ENCODE measurements around the gene TUBB2B. TPM values are rescaled to one million over a fixed set of nuclear protein-coding genes. Genes with fewer than 3 reads are reported as not detected.

The TUBB2B gene
- total and polyA plus RNA-seq, 10 of the 15 experiments (the other 5 are each of a cell fraction or from before 2014, with no cell fraction given) = 2.6 to 75.2 (median 21.2) TPM

- TF ChIP-seq ATF3 (IDR thresholded peaks at IDR 0.05; ENCODE audit: borderline replicate concordance, extremely low read depth, low read depth, low read length) = no peak
- TF ChIP-seq IKZF2 (IDR thresholded peaks at IDR 0.05) = peak; percentile 97 to 98
- no peak for TF ChIP-seq E4F1 (IDR thresholded peaks at IDR 0.05; ENCODE audit: borderline replicate concordance, partially characterized antibody)
- peak; percentile 95 for TF ChIP-seq JUNB (IDR thresholded peaks at IDR 0.05)
- TF ChIP-seq SP1 (IDR thresholded peaks at IDR 0.05; ENCODE audit: low read depth, low read length) = peak; percentile 15
- TF ChIP-seq MYC (IDR thresholded peaks at IDR 0.05; ENCODE audit: insufficient read depth, insufficient read length, insufficient replicate concordance, low read length, severe bottlenecking) = no peak
- TF ChIP-seq POLR2AphosphoS2 (IDR thresholded peaks at IDR 0.05; ENCODE audit: low read depth, low read length) = no peak
- TF ChIP-seq MYB (IDR thresholded peaks at IDR 0.05; ENCODE audit: borderline replicate concordance, low read depth, low read length) = no peak
- TF ChIP-seq ZBTB40 (IDR thresholded peaks at IDR 0.05; ENCODE audit: borderline replicate concordance) = no peak
- no peak; the same call in 1 of the 2 replicates for TF ChIP-seq PAX5 (IDR thresholded peaks at IDR 0.05; ENCODE audit: borderline replicate concordance, low read depth, low read length)
- peak; percentile 98 for TF ChIP-seq NFIC (IDR thresholded peaks at IDR 0.05; ENCODE audit: low read depth, low read length)
- TF ChIP-seq PBX3 (IDR thresholded peaks at IDR 0.05; ENCODE audit: insufficient replicate concordance, low read depth, low read length) = no peak
- TF ChIP-seq TAF1 (IDR thresholded peaks at IDR 0.05; ENCODE audit: borderline replicate concordance, low read depth, low read length) = peak; percentile 30; the same call in 1 of the 2 replicates
- no peak for TF ChIP-seq LARP7 (IDR thresholded peaks at IDR 0.05)
- TF ChIP-seq POLR2A (IDR thresholded peaks at IDR 0.05; ENCODE audit: low read depth, low read length) = no peak
- no peak for TF ChIP-seq CBFB (IDR thresholded peaks at IDR 0.05; ENCODE audit: low read depth)
- no peak for TF ChIP-seq NFXL1 (IDR thresholded peaks at IDR 0.05; ENCODE audit: borderline replicate concordance)
- no peak for TF ChIP-seq ESRRA (IDR thresholded peaks at IDR 0.05; ENCODE audit: low read length)
- no peak for TF ChIP-seq USF2 (IDR thresholded peaks at IDR 0.05; ENCODE audit: borderline replicate concordance, low read depth, low read length)
- no peak for TF ChIP-seq POU2F2 (IDR thresholded peaks at IDR 0.05; ENCODE audit: borderline replicate concordance, low read depth, low read length)
- TF ChIP-seq NBN (IDR thresholded peaks at IDR 0.05) = no peak
Measured at GRCh38 chr6:3209114-3210023, 18.1 kb downstream of the TUBB2B start (continued).

Data from GM12878 (cell line).